ENCODE results near the gene TELO2. TPM values are rescaled to one million over a fixed set of nuclear protein-coding genes. Genes with fewer than 3 reads are reported as not detected.

TELO2 gene
- total and polyA plus RNA-seq, 2 donors (not counting 3 experiments of a cell fraction or from before 2014, with no cell fraction given): 30.7 to 61.6 TPM

- TF ChIP-seq POLR2A (IDR thresholded peaks at IDR 0.05; ENCODE audit: low read depth, low read length) (no peak), MYC (IDR thresholded peaks at IDR 0.05; ENCODE audit: low read depth, low read length) (no peak), POLR2AphosphoS5 (IDR thresholded peaks at IDR 0.05; ENCODE audit: insufficient read depth, low read depth, low read length) (no peak)
- Histone ChIP-seq H3K79me2 (ENCODE audit: control insufficient read depth, insufficient read depth, low read length) (no peaks in the 10 kb centered on the region), H3K27ac (ENCODE audit: insufficient read depth, low read depth, low read length) (no peak overlapping the region), H3K27me3 (ENCODE audit: control insufficient read depth in 2 of 2, insufficient read depth in 2 of 2, low read length in 2 of 2) (no peaks in the 10 kb centered on the region), H3K4me1 (ENCODE audit: control insufficient read depth, extremely low read depth, insufficient read depth, low read length) (peaks cover 12% of the 10 kb centered on the region), H3K4me2 (ENCODE audit: insufficient read depth, low read length) (no peak overlapping the region), H2AFZ (ENCODE audit: low read depth, low read length) (no peak overlapping the region), H3K36me3 (ENCODE audit: control insufficient read depth in 2 of 2, extremely low read depth in 1 of 2, insufficient read depth in 2 of 2, low read length in 2 of 2) (peaks cover 5 to 13% of the 10 kb centered on the region in 2 experiments), H3K9ac (replicated peaks; ENCODE audit: extremely low read depth, insufficient read depth, low read length) (no peak overlapping the region), H4K20me1 (replicated peaks; ENCODE audit: control insufficient read depth, extremely low read depth, insufficient read depth, low read length) (no peaks in the 10 kb centered on the region), H3K9me1 (replicated peaks; ENCODE audit: control insufficient read depth, extremely low read depth, insufficient read depth, low read length) (no peaks in the 10 kb centered on the region), H3K4me3 (replicated peaks in 1 of 3; ENCODE audit: insufficient read depth in 1 of 3, low read depth in 1 of 3, low read length in 3 of 3) (no peak overlapping the region), H3K9me3 (replicated peaks; ENCODE audit: control insufficient read depth, insufficient read depth, low read length) (no peaks in the 10 kb centered on the region)
- POLR2A ChIA-PET: no interaction called here
- intact Hi-C loops (cut with micrococcal nuclease): no loop called here
- CTCF ChIA-PET: interaction anchor here (0.9 kb wide), 1 partner anchor 15 kb away, joined by 5 read pairs; no protein-coding TSS in a partner anchor
- peak; percentile 15 for DNase-seq (ENCODE audit: low read depth, low spot score)
- TSS peak; percentile 60 for BruUV-seq (replicated peaks)
- FAIRE-seq: no peak
- dilution Hi-C loops (cut with MboI; ENCODE audit: extremely low pct_ligation_motif_present, low sequenced_read_pairs): no loop called here
Observed at GRCh38 chr16:1509307-1510221, 16.4 kb downstream of the TELO2 start.

DNA sequence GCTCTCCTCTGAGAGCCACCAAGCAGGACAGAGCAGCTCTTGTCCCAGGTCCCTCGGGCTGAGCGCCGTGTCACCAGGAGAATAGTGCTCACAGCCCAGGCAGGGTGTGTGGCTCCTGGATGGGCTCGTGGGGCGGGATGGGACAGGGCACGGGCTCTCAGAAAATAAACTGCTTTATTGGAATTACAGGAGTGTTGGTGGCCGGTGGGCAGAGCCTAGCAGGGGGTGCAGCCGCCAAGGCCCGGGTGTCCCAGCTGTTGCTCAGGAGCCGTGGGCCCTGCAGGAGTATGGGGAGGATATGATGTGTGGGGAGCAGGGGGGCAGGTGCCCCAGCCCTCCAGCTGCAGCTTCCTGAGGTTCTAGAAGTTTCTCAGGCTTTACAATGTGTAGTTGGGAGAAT, 17.1 kb downstream of the TELO2 start:
- ChIA-PET POLR2A (no interaction called here), CTCF (no interaction called here)
- BruUV-seq (replicated peaks): no TSS peak
- Histone ChIP-seq H3K27me3 (ENCODE audit: control insufficient read depth in 2 of 2, insufficient read depth in 2 of 2, low read length in 2 of 2) (no peaks in the 10 kb centered on the region), H3K27ac (ENCODE audit: insufficient read depth, low read depth, low read length) (no peak overlapping the region), H3K9me3 (replicated peaks; ENCODE audit: control insufficient read depth, insufficient read depth, low read length) (no peaks in the 10 kb centered on the region), H4K20me1 (replicated peaks; ENCODE audit: control insufficient read depth, extremely low read depth, insufficient read depth, low read length) (no peaks in the 10 kb centered on the region), H3K4me1 (ENCODE audit: control insufficient read depth, extremely low read depth, insufficient read depth, low read length) (peaks cover 12% of the 10 kb centered on the region), H3K79me2 (ENCODE audit: control insufficient read depth, insufficient read depth, low read length) (no peaks in the 10 kb centered on the region), H3K4me3 (replicated peaks in 1 of 3; ENCODE audit: insufficient read depth in 1 of 3, low read depth in 1 of 3, low read length in 3 of 3) (no peak overlapping the region), H3K9me1 (replicated peaks; ENCODE audit: control insufficient read depth, extremely low read depth, insufficient read depth, low read length) (no peaks in the 10 kb centered on the region), H2AFZ (ENCODE audit: low read depth, low read length) (no peak overlapping the region), H3K36me3 (ENCODE audit: control insufficient read depth in 2 of 2, extremely low read depth in 1 of 2, insufficient read depth in 2 of 2, low read length in 2 of 2) (peaks cover 5 to 13% of the 10 kb centered on the region in 2 experiments), H3K9ac (replicated peaks; ENCODE audit: extremely low read depth, insufficient read depth, low read length) (no peak overlapping the region), H3K4me2 (ENCODE audit: insufficient read depth, low read length) (no peak overlapping the region)
- intact Hi-C loops (cut with micrococcal nuclease) (no loop called here), dilution Hi-C loops (cut with MboI; ENCODE audit: extremely low pct_ligation_motif_present, low sequenced_read_pairs) (no loop called here)
- DNase-seq (ENCODE audit: low read depth, low spot score) (no peak), FAIRE-seq (no peak)
- TF ChIP-seq, protein P1, sequence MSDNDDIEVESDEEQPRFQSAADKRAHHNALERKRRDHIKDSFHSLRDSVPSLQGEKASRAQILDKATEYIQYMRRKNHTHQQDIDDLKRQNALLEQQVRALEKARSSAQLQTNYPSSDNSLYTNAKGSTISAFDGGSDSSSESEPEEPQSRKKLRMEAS (IDR thresholded peaks at IDR 0.05; ENCODE audit: insufficient read depth, insufficient read length): no peak
- TF ChIP-seq JUN (IDR thresholded peaks at IDR 0.05; ENCODE audit: borderline replicate concordance, insufficient read depth, insufficient read length, low read depth) (no peak), POLR2AphosphoS5 (IDR thresholded peaks at IDR 0.05; ENCODE audit: insufficient read depth, low read depth, low read length) (no peak), FOS (IDR thresholded peaks at IDR 0.05; ENCODE audit: borderline replicate concordance, insufficient read depth, low read length) (no peak), POLR2A (IDR thresholded peaks at IDR 0.05; ENCODE audit: low read depth, low read length) (no peak), MYC (IDR thresholded peaks at IDR 0.05; ENCODE audit: low read depth, low read length) (no peak), EZH2 (IDR thresholded peaks at IDR 0.05; ENCODE audit: borderline replicate concordance, low read depth, low read length, severe bottlenecking) (no peak), GATA2 (IDR thresholded peaks at IDR 0.05; ENCODE audit: insufficient read depth, insufficient read length, low read depth, low read length) (no peak), CTCF (IDR thresholded peaks at IDR 0.05; ENCODE audit: extremely low read depth in 1 of 2, insufficient read depth in 1 of 2, low read depth in 1 of 2, low read length in 2 of 2) (no peak)

Data from endothelial cell of umbilical vein (primary cell).